NCI-H1694 treated with DMSO at 0.1 percent for 48 hours (cell line): ENCODE results near the gene DDX41.

Source experiments
- DNase-seq: peaks from one replicate; lab custom pipeline; 2025; lab: John Stamatoyannopoulos, UW

Gene DDX41

GRCh38 chr5:177513500-177513899, 3.3 kb downstream of the DDX41 start:
- DNase-seq, result no peak

- DNase-seq, result no peak
These were observed 3.9 kb downstream of the DDX41 start for GRCh38 chr5:177512736-177513380.

- no peak for DNase-seq
These were observed 4.7 kb downstream of the DDX41 start for GRCh38 chr5:177511796-177512675.

GRCh38 chr5:177511181-177511580, 5.6 kb downstream of the DDX41 start:
- no peak for DNase-seq

GRCh38 chr5:177510567-177511053, 6.2 kb downstream of the DDX41 start:
- DNase-seq, result no peak

- DNase-seq, result no peak
These were observed 6.7 kb downstream of the DDX41 start for GRCh38 chr5:177509991-177510566.

- no peak for DNase-seq
These were observed 7.3 kb downstream of the DDX41 start, which contains the start of gene DOK3 for GRCh38 chr5:177509381-177509951. Gene DOK3 (minus strand): TSS chr5:177509826. CDS start chr5:177509540, 286 bp downstream.

- DNase-seq, result no peak
These were observed 7.9 kb downstream of the DDX41 start for GRCh38 chr5:177508837-177509236.

GRCh38 chr5:177508221-177508611, 8.5 kb downstream of the DDX41 start:
- no peak for DNase-seq

- DNase-seq, result no peak
These were observed 9.1 kb downstream of the DDX41 start for GRCh38 chr5:177507596-177508220.

- no peak for DNase-seq
These were observed 9.6 kb downstream of the DDX41 start for GRCh38 chr5:177507165-177507564.

GRCh38 chr5:177505075-177505474, 11.7 kb downstream of the DDX41 start:
- DNase-seq, result no peak

GRCh38 chr5:177504086-177505056, 12.4 kb downstream of the DDX41 start:
- DNase-seq, result no peak

GRCh38 chr5:177503351-177504085, 13.2 kb downstream of the DDX41 start:
- no peak for DNase-seq

- DNase-seq, result no peak
These were observed 13.9 kb downstream of the DDX41 start for GRCh38 chr5:177502886-177503285.

GRCh38 chr5:177501874-177502678, 14.7 kb downstream of the DDX41 start:
- DNase-seq, result no peak

- DNase-seq, result peak; percentile 38
These were observed 15.9 kb downstream of the DDX41 start for GRCh38 chr5:177500685-177501522.

- DNase-seq, result no peak
These were observed 16.9 kb downstream of the DDX41 start for GRCh38 chr5:177499842-177500241.
